Stomach (tissue), 9 donors: ENCODE measurements around the gene CEP89. TPM values are rescaled to one million over a fixed set of nuclear protein-coding genes. Genes with fewer than 3 reads are reported as not detected.
"Not testable (repeated sequence)": the region's sequence is repeated elsewhere in the genome, so short reads cannot be mapped to it uniquely, and the experiment has no call there.

Experiments used
- DNase-seq, 2 donors: peaks; one replicate each; pipeline versions ENCODE4 v3.0.0 to v3.0.0-alpha.2; 2013 to 2019
- H3K27ac ChIP-seq, 5 donors: fragments of 200-600 bp in 4 of 5; sonication (generic) in 4 of 5; one replicate each; pipeline ENCODE4 v1.5.1; 2013 to 2019; ENCODE audit warnings: mild to moderate bottlenecking in 1 of 5, moderate library complexity in 1 of 5
- H3K27me3 ChIP-seq, 3 donors: fragments of 200-600 bp; sonication (generic); one replicate each; pipeline ENCODE4 v1.5.1; 2017 to 2019; ENCODE audit warnings: mixed run types in 1 of 3
- H3K36me3 ChIP-seq, 4 donors: fragments of 200-600 bp; sonication (generic); 1 replicate in 3 of 4; 2 replicates in 1 of 4; pipeline ENCODE4 v1.5.1; 2016 to 2019
- H3K4me1 ChIP-seq, 4 donors: fragments of 200-600 bp; sonication (generic); one replicate each; pipeline ENCODE4 v1.5.1; 2016 to 2019
- H3K4me3 ChIP-seq, 4 donors: fragments of 200-600 bp; sonication (generic) in 3 of 4; one replicate each; pipeline ENCODE4 v1.5.1; 2016 to 2019; ENCODE audit warnings: mild to moderate bottlenecking in 1 of 4
- H3K9me3 ChIP-seq, 4 donors: fragments of 200-600 bp; sonication (generic); one replicate each; pipeline ENCODE4 v1.5.1; 2016 to 2019
- CTCF ChIP-seq, 7 experiments: fragments of 450-650 bp in 4 of 7; fragments of 200-600 bp in 3 of 7; sonication (generic) in 3 of 7; IDR thresholded peaks; one replicate each; pipeline ENCODE4 v1.5.1; 2016 to 2019; ENCODE audit warnings: antibody characterized with exemption in 7 of 7, control low read depth in 2 of 7, mild to moderate bottlenecking in 1 of 7
- EP300 ChIP-seq: sonication (generic); formaldehyde crosslinking; IDR thresholded peaks from one replicate; pipeline ENCODE4 v1.6.1; 2017; ENCODE audit warnings: antibody characterized with exemption
- POLR2A ChIP-seq, 4 donors: fragments of 450-650 bp; IDR thresholded peaks; one replicate each; pipeline ENCODE4 v1.6.1; 2016; ENCODE audit warnings: antibody characterized with exemption in 4 of 4, control low read depth in 2 of 4, mild to moderate bottlenecking in 1 of 4, moderate library complexity in 1 of 4
- POLR2AphosphoS5 ChIP-seq, 3 donors: sonication (generic); formaldehyde crosslinking; IDR thresholded peaks; one replicate each; pipeline ENCODE4 v1.6.1; 2016; ENCODE audit warnings: antibody characterized with exemption in 3 of 3
- whole genome bisulfite sequencing, 5 donors: extraction: QIAGEN DNeasy Blood & Tissue Kit in 3 of 5; methylation state at CpG; one replicate each; pipeline versions ENCODE4 v1.1.5 to v1.1.7; 2013 to 2018; 5-methylcytosine and 5-hydroxymethylcytosine counted together
- intact Hi-C: fragments of 100-400 bp; cut with DNase I; formaldehyde crosslinking; loops from one replicate; pipeline ENCODE4 v1.15.1; 2023; ENCODE audit warnings: low total_unique reads
- polyA plus RNA-seq, 3 donors: library from polyadenylated mRNA; stranded (reverse); fragments of 200-250 nt; gene quantifications; one replicate each; pipeline ENCODE4 v1.2.3, GENCODE V29; 2013
- total RNA-seq, 5 donors: library from RNA; depleted of rRNA; stranded (reverse); fragments of >200 nt; gene quantifications; one replicate each; pipeline versions ENCODE4 v1.1.0 to v1.2.3, GENCODE V29; 2014 to 2016
- donor health status: healthy with polysubstance abuse.
- donor health status: Bipolar disorder and iron deficiency.
- donor health status: healthy.

Gene CEP89
- total and polyA plus RNA-seq, 8 donors: 3.1 to 15.1 (median 7.4) TPM

GRCh38 chr19:32869369-32869965, 102.3 kb downstream of the CEP89 start, which contains the start of gene SLC7A9:
SLC7A9 (minus strand) TSS chr19:32869767; CDS start chr19:32868534, 1,233 bp downstream.
- Histone ChIP-seq H3K27me3 (peaks cover 0 to 3% (median 0%) of the 10 kb centered on the region in 3 donors), H3K4me1 (no peaks in the 10 kb centered on the region), H3K27ac (no peak within 1 kb of the TSS), H3K4me3 (no peak within 1 kb of the TSS), H3K36me3 (no peaks in the 10 kb centered on the region), H3K9me3 (no peaks in the 10 kb centered on the region)
- intact Hi-C loops: no loop called here
- peak in 1 of 2 donors; percentile 17 for DNase-seq
- TF ChIP-seq EP300 (no peak), POLR2A (IDR thresholded peaks at IDR 0.05) (no peak), POLR2AphosphoS5 (IDR thresholded peaks at IDR 0.05) (no peak), CTCF (IDR thresholded peaks at IDR 0.05) (no peak)
- 69 to 79% (median 73%) methylated on average over 14 of the region's 14 CpGs for WGBS, 5 donors

- no peak for TF ChIP-seq CTCF (IDR thresholded peaks at IDR 0.05)
- no peak for TF ChIP-seq POLR2A (IDR thresholded peaks at IDR 0.05)
- TF ChIP-seq EP300: no peak
- no peak for TF ChIP-seq POLR2AphosphoS5 (IDR thresholded peaks at IDR 0.05)
- intact Hi-C loops: no loop called here
- peak in 1 of 2 donors; percentile 11 for DNase-seq
- H3K27me3 ChIP-seq: peaks cover 0 to 6% (median 0%) of the 10 kb centered on the region in 3 donors
- no peak overlapping the region for H3K4me3 ChIP-seq
- no peaks in the 10 kb centered on the region for H3K36me3 ChIP-seq
- H3K27ac ChIP-seq: no peak overlapping the region
- no peaks in the 10 kb centered on the region for H3K4me1 ChIP-seq
- H3K9me3 ChIP-seq: no peaks in the 10 kb centered on the region
- 86 to 91% (median 88%) methylated on average over 19 of the region's 19 CpGs for WGBS, 5 donors
Observed at GRCh38 chr19:32868206-32868950, 103.4 kb downstream of the CEP89 start.

- H3K27ac ChIP-seq, H3K4me3 ChIP-seq, H3K9me3 ChIP-seq, intact Hi-C loops, H3K4me1 ChIP-seq, H3K27me3 ChIP-seq, H3K36me3 ChIP-seq, DNase-seq: not testable (repeated sequence)
- WGBS, 5 donors: 89 to 97% (median 95%) methylated on average over 9 of the region's 9 CpGs
Observed at GRCh38 chr19:32867436-32867835, 104.3 kb downstream of the CEP89 start.

- H3K27ac ChIP-seq: no peak overlapping the region
- H3K36me3 ChIP-seq: no peaks in the 10 kb centered on the region
- H3K9me3 ChIP-seq: no peaks in the 10 kb centered on the region
- no peak overlapping the region for H3K4me3 ChIP-seq
- no peak for DNase-seq
- intact Hi-C loops: no loop called here
- no peaks in the 10 kb centered on the region for H3K4me1 ChIP-seq
- TF ChIP-seq POLR2AphosphoS5 (IDR thresholded peaks at IDR 0.05) (no peak), EP300 (no peak), POLR2A (IDR thresholded peaks at IDR 0.05) (no peak), CTCF (IDR thresholded peaks at IDR 0.05) (no peak)
- peaks cover 0 to 6% (median 0%) of the 10 kb centered on the region in 3 donors for H3K27me3 ChIP-seq
- 86 to 94% (median 88%) methylated on average over 7 to 12 of the region's 12 CpGs for WGBS, 5 donors
Observed at GRCh38 chr19:32866564-32867265, 105.0 kb downstream of the CEP89 start.
